Epithelial cell of esophagus (primary cell): Measurements from ENCODE around the gene MVP.

ENCODE experiments used
- DNase-seq: peaks from one replicate; pipeline ENCODE4 v3.0.0; 2010; ENCODE audit warnings: low read depth
- H3K4me3 ChIP-seq: 2 replicates; pipeline ENCODE4 v1.5.1; 2011; ENCODE audit warnings: mild to moderate bottlenecking, low read length, control low read depth
- TF ChIP-seq, protein P1 (sequence below): IDR thresholded peaks from 2 replicates; pipeline ENCODE4 v1.5.1; 2011; ENCODE audit warnings: low read depth, mild to moderate bottlenecking, low read length, control low read depth, inconsistent platforms; ENCODE audit not compliant: insufficient read depth; ENCODE audit errors: missing control alignments

Gene MVP

DNA sequence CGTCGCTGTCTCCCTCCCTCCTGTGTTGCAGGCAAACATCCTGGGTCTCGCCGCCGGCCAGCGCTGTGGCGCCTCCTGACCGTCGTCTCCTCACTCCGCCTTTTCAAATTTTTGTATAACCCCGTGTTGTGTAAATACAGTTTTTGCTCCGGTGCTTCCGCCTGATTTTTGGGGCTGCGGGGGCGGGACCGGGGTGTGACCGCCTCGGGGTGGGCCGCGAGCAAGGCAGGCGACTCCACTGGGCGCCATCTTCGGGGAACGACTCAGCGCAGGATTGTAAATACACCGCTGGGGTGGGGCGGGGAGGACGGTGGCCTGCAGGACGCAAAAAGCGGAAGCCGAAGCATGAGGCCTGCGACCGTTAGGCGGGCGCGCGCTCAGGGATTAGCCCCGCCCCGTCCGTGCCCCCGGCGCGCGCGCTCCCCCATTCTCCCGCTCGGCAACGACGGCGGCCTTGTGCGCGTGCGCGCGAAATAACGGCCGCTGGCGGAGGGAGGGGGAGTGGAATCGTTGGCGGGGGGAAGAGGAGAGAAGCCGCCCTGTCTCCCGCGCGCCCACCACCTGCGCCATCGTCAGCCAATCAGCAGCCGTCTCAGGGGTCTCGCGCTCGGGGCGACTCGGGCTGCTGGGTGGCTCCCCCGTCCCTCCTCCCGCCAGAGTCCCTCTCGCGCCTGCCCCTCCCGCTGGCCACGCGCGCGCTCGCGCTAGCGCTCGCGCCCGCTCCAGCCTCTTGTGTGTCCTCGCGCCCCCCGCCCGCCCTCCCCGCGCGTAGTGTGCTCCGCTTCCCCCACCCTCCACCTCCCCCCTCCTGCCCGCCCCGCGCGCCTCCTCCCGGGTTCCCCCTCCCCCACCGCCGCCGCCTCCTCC, 14.8 kb upstream of the MVP start:
- DNase-seq, result peak; percentile 98
- H3K4me3 ChIP-seq, result peak overlapping the region; percentile 81
- TF ChIP-seq, protein P1, sequence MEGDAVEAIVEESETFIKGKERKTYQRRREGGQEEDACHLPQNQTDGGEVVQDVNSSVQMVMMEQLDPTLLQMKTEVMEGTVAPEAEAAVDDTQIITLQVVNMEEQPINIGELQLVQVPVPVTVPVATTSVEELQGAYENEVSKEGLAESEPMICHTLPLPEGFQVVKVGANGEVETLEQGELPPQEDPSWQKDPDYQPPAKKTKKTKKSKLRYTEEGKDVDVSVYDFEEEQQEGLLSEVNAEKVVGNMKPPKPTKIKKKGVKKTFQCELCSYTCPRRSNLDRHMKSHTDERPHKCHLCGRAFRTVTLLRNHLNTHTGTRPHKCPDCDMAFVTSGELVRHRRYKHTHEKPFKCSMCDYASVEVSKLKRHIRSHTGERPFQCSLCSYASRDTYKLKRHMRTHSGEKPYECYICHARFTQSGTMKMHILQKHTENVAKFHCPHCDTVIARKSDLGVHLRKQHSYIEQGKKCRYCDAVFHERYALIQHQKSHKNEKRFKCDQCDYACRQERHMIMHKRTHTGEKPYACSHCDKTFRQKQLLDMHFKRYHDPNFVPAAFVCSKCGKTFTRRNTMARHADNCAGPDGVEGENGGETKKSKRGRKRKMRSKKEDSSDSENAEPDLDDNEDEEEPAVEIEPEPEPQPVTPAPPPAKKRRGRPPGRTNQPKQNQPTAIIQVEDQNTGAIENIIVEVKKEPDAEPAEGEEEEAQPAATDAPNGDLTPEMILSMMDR, result peak; percentile 14

DNA sequence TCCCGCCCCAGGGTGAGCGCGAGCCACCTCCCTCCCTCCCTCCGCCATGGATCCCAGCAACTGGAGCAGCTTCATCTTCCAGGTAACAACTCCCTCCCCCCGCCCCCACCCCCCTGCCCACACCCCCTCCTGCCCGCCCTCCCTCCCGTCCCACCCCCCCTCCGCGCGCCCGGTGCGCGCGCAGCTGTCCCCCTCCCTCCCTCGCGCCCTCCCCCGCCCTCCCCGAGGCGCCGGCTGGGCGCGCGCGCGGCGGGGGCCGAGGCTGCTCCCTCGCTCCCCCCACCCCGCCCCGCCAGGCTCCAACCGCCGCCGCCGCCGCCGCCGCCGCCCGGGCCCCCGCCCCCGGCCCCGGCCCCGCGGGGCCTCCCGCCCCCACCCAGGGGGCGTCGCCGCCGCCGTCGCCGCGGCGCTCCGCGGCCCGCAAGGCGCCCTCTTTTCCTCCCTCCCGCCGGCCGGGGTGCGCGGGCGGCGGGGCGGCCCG, 14.1 kb upstream of the MVP start, which contains the start of gene MAZ:
MAZ (plus strand) TSS at position 431 of the 481 bp plus-strand sequence. CDS start 173 bp downstream, outside the sequence.
- DNase-seq, result peak; percentile 94
- TF ChIP-seq, protein P1, result no peak
- peak within 1 kb of the TSS; percentile 81 for H3K4me3 ChIP-seq

DNA sequence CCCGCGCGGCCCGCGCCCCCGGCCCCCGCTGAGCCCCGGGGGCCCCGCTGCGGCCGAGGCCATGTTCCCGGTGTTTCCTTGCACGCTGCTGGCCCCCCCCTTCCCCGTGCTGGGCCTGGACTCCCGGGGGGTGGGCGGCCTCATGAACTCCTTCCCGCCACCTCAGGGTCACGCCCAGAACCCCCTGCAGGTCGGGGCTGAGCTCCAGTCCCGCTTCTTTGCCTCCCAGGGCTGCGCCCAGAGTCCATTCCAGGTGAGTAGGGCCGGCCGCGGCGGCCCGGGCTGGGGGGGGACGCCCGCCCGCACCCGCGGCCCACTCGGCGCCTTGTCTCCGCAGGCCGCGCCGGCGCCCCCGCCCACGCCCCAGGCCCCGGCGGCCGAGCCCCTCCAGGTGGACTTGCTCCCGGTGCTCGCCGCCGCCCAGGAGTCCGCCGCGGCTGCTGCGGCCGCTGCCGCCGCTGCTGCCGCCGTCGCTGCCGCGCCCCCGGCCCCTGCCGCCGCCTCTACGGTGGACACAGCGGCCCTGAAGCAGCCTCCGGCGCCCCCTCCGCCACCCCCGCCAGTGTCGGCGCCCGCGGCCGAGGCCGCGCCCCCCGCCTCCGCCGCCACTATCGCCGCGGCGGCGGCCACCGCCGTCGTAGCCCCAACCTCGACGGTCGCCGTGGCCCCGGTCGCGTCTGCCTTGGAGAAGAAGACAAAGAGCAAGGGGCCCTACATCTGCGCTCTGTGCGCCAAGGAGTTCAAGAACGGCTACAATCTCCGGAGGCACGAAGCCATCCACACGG, 13.4 kb upstream of the MVP start:
- no peak for DNase-seq
- TF ChIP-seq, protein P1, result no peak
- H3K4me3 ChIP-seq, result peak overlapping the region; percentile 60

DNA sequence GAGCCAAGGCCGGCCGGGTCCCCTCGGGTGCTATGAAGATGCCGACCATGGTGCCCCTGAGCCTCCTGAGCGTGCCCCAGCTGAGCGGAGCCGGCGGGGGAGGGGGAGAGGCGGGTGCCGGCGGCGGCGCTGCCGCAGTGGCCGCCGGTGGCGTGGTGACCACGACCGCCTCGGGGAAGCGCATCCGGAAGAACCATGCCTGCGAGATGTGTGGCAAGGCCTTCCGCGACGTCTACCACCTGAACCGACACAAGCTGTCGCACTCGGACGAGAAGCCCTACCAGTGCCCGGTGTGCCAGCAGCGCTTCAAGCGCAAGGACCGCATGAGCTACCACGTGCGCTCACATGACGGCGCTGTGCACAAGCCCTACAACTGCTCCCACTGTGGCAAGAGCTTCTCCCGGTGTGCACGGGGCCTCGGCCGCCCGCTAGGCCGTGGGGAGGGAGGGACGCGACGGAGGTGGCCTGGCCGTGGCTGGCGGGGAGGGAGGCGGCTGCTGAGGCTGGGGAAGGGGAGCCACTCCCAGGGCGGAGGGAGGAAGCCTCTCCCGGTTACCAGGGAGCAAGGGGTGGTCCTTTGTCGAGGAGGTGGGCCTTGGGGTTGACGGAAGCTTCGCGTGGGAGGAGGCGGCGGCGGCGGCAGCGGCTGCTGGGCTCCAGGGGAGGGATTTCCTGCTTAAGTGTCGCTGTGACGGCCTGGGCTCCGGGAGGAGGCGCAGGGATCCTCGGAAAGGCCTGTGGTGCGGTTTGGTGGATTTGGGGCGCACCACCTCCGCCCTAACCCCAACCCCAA, 12.6 kb upstream of the MVP start:
- peak overlapping the region; percentile 60 for H3K4me3 ChIP-seq
- peak; percentile 94 for DNase-seq
- TF ChIP-seq, protein P1, result peak; percentile 45

DNA sequence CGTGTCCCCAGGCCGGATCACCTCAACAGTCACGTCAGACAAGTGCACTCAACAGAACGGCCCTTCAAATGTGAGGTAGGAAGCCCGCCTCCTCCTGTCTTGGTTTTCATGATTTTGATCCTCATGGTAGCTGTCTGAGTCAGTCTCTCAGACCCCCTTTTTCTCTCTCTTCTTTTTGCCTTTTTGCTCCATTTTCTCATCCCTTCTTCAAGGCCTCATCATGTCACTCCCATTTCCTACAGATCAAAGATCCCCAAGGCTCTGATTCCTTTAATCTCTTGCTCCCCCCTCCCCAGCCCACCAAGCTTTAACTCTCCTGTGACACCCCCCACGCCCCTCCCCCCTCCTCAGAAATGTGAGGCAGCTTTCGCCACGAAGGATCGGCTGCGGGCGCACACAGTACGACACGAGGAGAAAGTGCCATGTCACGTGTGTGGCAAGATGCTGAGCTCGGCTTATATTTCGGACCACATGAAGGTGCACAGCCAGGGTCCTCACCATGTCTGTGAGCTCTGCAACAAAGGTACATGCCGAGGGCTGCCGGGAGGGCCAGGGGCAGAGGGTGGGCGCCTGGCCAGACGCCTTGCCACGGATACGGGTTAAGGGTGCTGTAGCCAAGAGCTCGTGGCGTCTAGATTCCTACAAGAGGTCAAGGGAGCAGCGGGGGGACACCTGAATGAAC, 11.9 kb upstream of the MVP start:
- DNase-seq, result no peak
- TF ChIP-seq, protein P1, result no peak
- H3K4me3 ChIP-seq, result peak overlapping the region; percentile 60
